Natural killer cell (primary cell): ENCODE data around the gene SFTPB. TPM values are rescaled to one million over a fixed set of nuclear protein-coding genes. Genes with fewer than 3 reads are reported as not detected.
"Not testable (repeated sequence)": the region's sequence is repeated elsewhere in the genome, so short reads cannot be mapped to it uniquely, and the experiment has no call there.

ENCODE experiments used
- ATAC-seq, 3 donors: fragments of 150-1000 bp in 2 of 3; fragments of 200-7000 bp in 1 of 3; cut with Tn5 transposase; 1 replicate in 1 of 3; 2 replicates in 2 of 3; pipeline ENCODE4 v1.10.0; 2021; ENCODE audit warnings: mild to moderate bottlenecking in 2 of 3, moderate library complexity in 2 of 3
- DNase-seq, 2 donors: peaks; one replicate each; pipeline versions ENCODE4 v3.0.0 to v3.0.0-alpha.2; 2013 to 2021; ENCODE audit warnings: mixed read lengths in 1 of 2
- H3K27ac ChIP-seq: one replicate; pipeline ENCODE4 v1.5.1; 2013; ENCODE audit warnings: mild to moderate bottlenecking, low read length
- H3K27me3 ChIP-seq: one replicate; pipeline ENCODE4 v1.6.1; 2013; ENCODE audit warnings: low read length; ENCODE audit not compliant: control insufficient read depth, insufficient read depth
- H3K36me3 ChIP-seq: one replicate; pipeline ENCODE4 v1.6.1; 2013; ENCODE audit warnings: low read length; ENCODE audit not compliant: control insufficient read depth, insufficient read depth
- H3K4me1 ChIP-seq: one replicate; pipeline ENCODE4 v1.6.1; 2013; ENCODE audit warnings: low read length; ENCODE audit not compliant: control insufficient read depth, insufficient read depth
- H3K4me3 ChIP-seq: one replicate; pipeline ENCODE4 v1.5.1; 2013; ENCODE audit warnings: low read length
- H3K9me3 ChIP-seq: one replicate; pipeline ENCODE4 v1.6.1; 2013; ENCODE audit warnings: low read length; ENCODE audit not compliant: control insufficient read depth, insufficient read depth
- H3K27ac Mint-ChIP-seq, 2 donors: one replicate each; pipeline ENCODE4 v1.8.0; 2022; ENCODE audit warnings: mild to moderate bottlenecking in 2 of 2, mixed read lengths in 2 of 2, moderate library complexity in 1 of 2
- H3K27me3 Mint-ChIP-seq, 2 donors: one replicate each; pipeline ENCODE4 v1.8.0; 2022; ENCODE audit warnings: low read depth in 2 of 2, mixed read lengths in 2 of 2
- H3K36me3 Mint-ChIP-seq: one replicate; pipeline ENCODE4 v1.8.0; 2022; ENCODE audit warnings: mixed read lengths
- H3K4me1 Mint-ChIP-seq, 2 donors: one replicate each; pipeline ENCODE4 v1.8.0; 2022; ENCODE audit warnings: mixed read lengths in 2 of 2
- H3K4me3 Mint-ChIP-seq: one replicate; pipeline ENCODE4 v1.8.0; 2022; ENCODE audit warnings: mild to moderate bottlenecking, moderate library complexity, mixed read lengths
- H3K9me3 Mint-ChIP-seq, 2 donors: one replicate each; pipeline ENCODE4 v1.8.0; 2022; ENCODE audit warnings: mixed read lengths in 2 of 2
- CTCF ChIP-seq: fragments of 200-600 bp; IDR thresholded peaks from one replicate; pipeline ENCODE4 v1.8.0; 2022; ENCODE audit warnings: antibody characterized with exemption
- WGBS: methylation state at CpG from one replicate; pipeline ENCODE4 v1.1.7; 2013; ENCODE audit warnings: missing lambda C conversion rate; ENCODE audit not compliant: insufficient coverage; 5-methylcytosine and 5-hydroxymethylcytosine counted together
- intact Hi-C: fragments of 100-400 bp; cut with micrococcal nuclease; formaldehyde crosslinking; loops from one replicate; pipeline ENCODE4 v1.14.2; 2022
- total RNA-seq, 4 donors: library from RNA; stranded (reverse); fragments of 120-200 nt in 1 of 4; gene quantifications; one replicate each; pipeline versions ENCODE4 v1.2.3 to v1.2.4, GENCODE V29; 2013 to 2022

The SFTPB gene
- total RNA-seq, 3 donors from 2014 or later (not counting 1 experiment from before 2014, with no cell fraction given), result not detected

DNA sequence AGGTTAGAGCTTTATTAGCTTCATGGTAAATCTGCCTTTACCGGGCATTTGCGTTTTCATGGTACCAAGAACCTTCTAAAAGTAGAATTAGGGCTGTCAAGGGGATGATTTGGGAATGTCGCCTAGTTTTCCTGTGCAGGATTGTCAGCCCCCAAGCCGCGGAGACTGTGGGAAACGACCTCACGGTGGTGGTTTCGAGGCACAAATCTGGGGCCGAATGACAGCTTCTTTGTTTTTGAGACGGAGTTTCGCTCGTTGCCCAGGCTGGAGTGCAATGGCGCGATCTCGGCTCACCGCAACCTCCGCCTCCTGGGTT lies 52.6 kb downstream of the SFTPB start:
- peaks cover 23 to 24% of the 10 kb centered on the region in 2 donors for H3K4me1 Mint-ChIP-seq
- TF ChIP-seq CTCF, result no peak
- intact Hi-C loops, result no loop called here
- DNase-seq (no peak), ATAC-seq (no peak)
- Histone ChIP-seq H3K9me3 (no peaks in the 10 kb centered on the region), H3K4me1 (peaks cover 40% of the 10 kb centered on the region), H3K27ac (no peak overlapping the region), H3K36me3 (peaks cover 7% of the 10 kb centered on the region), H3K27me3 (no peaks in the 10 kb centered on the region), H3K4me3 (no peak overlapping the region)
- H3K27ac Mint-ChIP-seq, result peak overlapping the region; percentile 88 to 92
- H3K4me3 Mint-ChIP-seq, result peak overlapping the region; percentile 99
- no peaks in the 10 kb centered on the region for H3K27me3 Mint-ChIP-seq
- no peaks in the 10 kb centered on the region for H3K9me3 Mint-ChIP-seq
- no peaks in the 10 kb centered on the region for H3K36me3 Mint-ChIP-seq
- WGBS, result 93% methylated on average over 17 of the region's 17 CpGs

DNA sequence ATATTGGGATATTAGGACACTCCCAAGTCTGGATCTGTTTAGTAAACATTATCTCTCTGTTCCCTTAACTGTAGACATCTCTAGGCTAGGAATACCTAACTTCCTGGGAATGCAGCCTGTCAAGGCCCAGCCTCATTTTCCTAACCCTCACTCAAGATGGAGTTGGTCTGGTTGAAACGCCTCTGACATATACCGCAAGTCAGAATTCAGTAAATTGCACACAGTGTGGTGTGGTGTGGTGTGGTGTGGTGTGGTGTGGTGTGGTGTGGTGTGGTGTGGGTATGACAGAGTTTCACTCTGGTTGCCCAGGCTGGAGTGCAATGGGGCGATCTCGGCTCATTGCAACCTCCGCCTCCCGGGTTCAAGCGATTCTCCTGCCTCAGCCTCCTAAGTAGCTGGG lies 53.2 kb downstream of the SFTPB start:
- ATAC-seq, intact Hi-C loops: not testable (repeated sequence)

DNA sequence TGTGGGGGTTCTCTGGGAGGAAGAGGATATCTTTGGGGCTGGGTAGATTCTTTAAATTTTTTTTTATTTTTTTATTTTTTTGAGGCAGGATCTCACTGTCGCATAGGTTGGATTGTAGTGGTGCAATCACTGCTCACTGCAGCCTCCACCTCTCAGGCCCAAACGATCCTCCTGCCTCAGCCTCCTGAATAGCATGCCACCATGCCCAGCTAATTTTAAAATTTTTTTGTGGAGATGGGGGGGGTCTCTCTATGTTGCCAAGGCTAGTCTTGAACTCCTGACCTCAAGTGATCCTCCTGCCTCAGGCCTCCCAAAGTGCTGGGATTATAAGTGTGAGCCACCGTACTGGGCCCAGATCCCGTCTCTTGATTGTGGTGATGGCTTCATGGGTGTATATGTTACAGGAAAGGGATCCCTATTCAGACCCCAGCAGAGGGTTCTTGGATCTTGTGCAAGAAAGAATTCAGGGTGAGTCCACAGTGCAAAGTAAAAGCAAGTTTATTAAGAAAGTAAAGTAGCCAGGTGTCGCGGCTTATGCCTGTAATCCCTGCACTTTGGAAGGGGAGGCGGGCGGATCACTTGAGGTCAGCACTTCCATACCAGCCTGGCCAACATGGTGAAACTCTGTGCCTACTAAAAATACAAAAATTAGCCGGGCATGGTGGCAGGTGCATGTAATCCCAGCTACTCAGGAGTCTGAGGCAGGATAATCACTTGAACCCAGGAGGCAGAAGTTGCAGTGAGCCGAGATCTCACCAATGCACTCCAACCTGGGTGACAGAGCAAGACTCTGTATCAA lies 54.1 kb downstream of the SFTPB start:
- Mint-ChIP-seq H3K9me3 (no peaks in the 10 kb centered on the region), H3K36me3 (no peaks in the 10 kb centered on the region), H3K4me1 (peaks cover 20 to 26% of the 10 kb centered on the region in 2 donors), H3K4me3 (peak overlapping the region; percentile 61), H3K27me3 (no peaks in the 10 kb centered on the region), H3K27ac (no peak overlapping the region)
- Histone ChIP-seq H3K36me3 (peaks cover 6% of the 10 kb centered on the region), H3K27me3 (no peaks in the 10 kb centered on the region), H3K4me1 (peaks cover 44% of the 10 kb centered on the region), H3K4me3 (no peak overlapping the region), H3K27ac (no peak overlapping the region), H3K9me3 (no peaks in the 10 kb centered on the region)
- ATAC-seq, result no peak
- intact Hi-C loops, result no loop called here
- no peak for TF ChIP-seq CTCF
- WGBS, result 94% methylated on average over 10 of the region's 10 CpGs
- DNase-seq, result no peak

More for the DNA sequence above, 53.2 kb downstream of the SFTPB start:
- not testable (repeated sequence) for H3K27ac Mint-ChIP-seq, H3K36me3 ChIP-seq, H3K27me3 ChIP-seq, H3K9me3 Mint-ChIP-seq, H3K36me3 Mint-ChIP-seq, DNase-seq, H3K4me3 Mint-ChIP-seq, H3K4me3 ChIP-seq, H3K9me3 ChIP-seq, H3K27me3 Mint-ChIP-seq, H3K27ac ChIP-seq
- H3K4me1 Mint-ChIP-seq, result peaks cover 23 to 24% of the 10 kb centered on the region in 2 donors
- peaks cover 44% of the 10 kb centered on the region for H3K4me1 ChIP-seq
- 93% methylated on average over 7 of the region's 7 CpGs for WGBS

GRCh38 chr2:85611705-85612587 lies 56.1 kb downstream of the SFTPB start, which contains the start of gene C2orf68:
C2orf68 (minus strand) TSS chr2:85612066; CDS start chr2:85611984, 82 bp downstream.
- Mint-ChIP-seq H3K27ac (peak within 1 kb of the TSS; percentile 82 to 93), H3K4me1 (peaks cover 18 to 23% of the 10 kb centered on the region in 2 donors), H3K36me3 (peaks cover 5% of the 10 kb centered on the region), H3K4me3 (peak within 1 kb of the TSS; percentile 98), H3K27me3 (no peaks in the 10 kb centered on the region), H3K9me3 (no peaks in the 10 kb centered on the region)
- WGBS, result 10% methylated on average over 71 of the region's 73 CpGs
- H3K4me1 ChIP-seq, result peaks cover 32% of the 10 kb centered on the region
- H3K36me3 ChIP-seq, result peaks cover 16% of the 10 kb centered on the region
- DNase-seq (peak; percentile 81 to 87), ATAC-seq (peak; percentile 73 to 82 (median 75))
- intact Hi-C loops, result loop anchor here (1.0 kb wide), 2 partner anchors 10 to 51 kb away; partner anchors contain the start of genes GGCX and TMEM150A
- H3K27me3 ChIP-seq, result no peaks in the 10 kb centered on the region
- H3K4me3 ChIP-seq, result peak within 1 kb of the TSS; percentile 59
- no peaks in the 10 kb centered on the region for H3K9me3 ChIP-seq
- no peak for TF ChIP-seq CTCF
- H3K27ac ChIP-seq, result peak within 1 kb of the TSS; percentile 65
